Subcutaneous adipose tissue (tissue), 4 donors: ENCODE measurements around the gene C2CD2. TPM values are rescaled to one million over a fixed set of nuclear protein-coding genes. Genes with fewer than 3 reads are reported as not detected.

Experiments
- CTCF ChIP-seq: fragments of 450-650 bp; IDR thresholded peaks from one replicate; pipeline ENCODE4 v1.5.1; 2016; ENCODE audit warnings: low read depth, mild to moderate bottlenecking, control low read depth, antibody characterized with exemption, moderate library complexity
- total RNA-seq, 4 donors: library from RNA; depleted of rRNA; stranded (reverse); fragments of >200 nt; gene quantifications; one replicate each; pipeline ENCODE4 v1.1.0, GENCODE V29; 2016

C2CD2 gene
- total RNA-seq, 4 donors from 2014 or later = 84.1 to 151 (median 128) TPM

- TF ChIP-seq CTCF = no peak
Measured at GRCh38 chr21:41921021-41921420, 32.8 kb downstream of the C2CD2 start.

- no peak for TF ChIP-seq CTCF
Measured at GRCh38 chr21:41920476-41920875, 33.3 kb downstream of the C2CD2 start.

GRCh38 chr21:41919666-41920398 lies 34.0 kb downstream of the C2CD2 start:
- no peak for TF ChIP-seq CTCF

- no peak for TF ChIP-seq CTCF
Measured at GRCh38 chr21:41918561-41919358, 35.1 kb downstream of the C2CD2 start.

- no peak for TF ChIP-seq CTCF
Measured at GRCh38 chr21:41917531-41917930, 36.3 kb downstream of the C2CD2 start.

- TF ChIP-seq CTCF = no peak
Measured at GRCh38 chr21:41916888-41917433, 36.9 kb downstream of the C2CD2 start.

GRCh38 chr21:41914965-41915364 lies 38.9 kb downstream of the C2CD2 start:
- TF ChIP-seq CTCF = no peak
